Bone marrow (tissue), 2 donors: ENCODE data around the gene KRT27.
A peak's percentile ranks its signal among the peaks of the same experiment; 100 is the strongest.

Experiments used
- DNase-seq, 2 donors: peaks; one replicate each; lab custom pipeline; 2025; lab: John Stamatoyannopoulos, UW

Gene KRT27

GRCh38 chr17:40809721-40810421 is 27.5 kb upstream of the KRT27 start:
- no peak for DNase-seq

- DNase-seq, result no peak
Observed at GRCh38 chr17:40806131-40806530, 23.8 kb upstream of the KRT27 start.

DNA sequence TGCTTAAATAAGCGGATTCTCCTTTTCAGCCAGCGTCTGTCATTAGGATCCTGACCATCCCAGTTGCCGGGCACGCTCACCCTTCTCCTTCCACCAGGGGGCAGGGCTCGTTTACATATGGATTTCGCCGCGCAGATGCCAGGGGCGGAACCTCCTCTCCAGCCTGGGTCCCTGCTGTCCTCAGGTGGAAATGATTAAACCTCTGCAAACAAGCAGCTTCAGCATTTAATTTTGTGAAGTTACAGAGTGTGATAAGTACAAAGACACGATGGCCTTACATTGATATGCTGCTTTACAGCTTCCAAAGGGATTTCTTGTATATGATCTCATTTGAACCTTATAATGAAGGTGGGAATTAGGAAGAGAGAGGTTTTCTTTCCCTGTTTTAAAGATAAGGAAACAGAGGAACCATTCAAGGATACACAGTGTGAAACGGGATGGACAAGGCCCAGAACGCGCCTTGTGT is 21.3 kb upstream of the KRT27 start:
- peak; percentile 14 to 44 for DNase-seq

GRCh38 chr17:40801157-40801556 is 18.8 kb upstream of the KRT27 start:
- no peak for DNase-seq

- DNase-seq, result no peak
Observed at GRCh38 chr17:40800381-40800780, 18.0 kb upstream of the KRT27 start.

DNA sequence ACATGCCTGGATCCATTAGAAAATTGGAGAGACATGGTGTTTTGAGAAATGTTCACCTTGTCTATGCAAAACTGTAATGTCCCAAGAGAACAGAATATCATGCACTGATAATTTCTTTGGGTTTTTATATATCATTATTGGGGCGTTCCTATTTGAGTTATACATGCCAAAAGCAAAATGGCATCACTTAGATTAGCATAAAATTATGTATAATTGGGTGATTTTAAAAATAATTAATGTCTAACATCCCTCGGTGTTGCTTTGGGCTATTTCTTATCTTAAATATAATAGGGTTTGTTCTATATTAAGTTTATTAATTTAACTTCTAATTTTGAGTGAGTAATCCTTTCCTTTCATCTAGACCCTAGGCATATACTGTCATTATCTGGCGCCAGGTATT is 17.5 kb upstream of the KRT27 start, which contains the start of gene KRT28:
TSS of gene KRT28 (minus strand) at position 101 of the 400 bp plus-strand sequence. CDS start at position 35, 66 bp downstream.
- DNase-seq, result no peak

- DNase-seq, result no peak
Observed at GRCh38 chr17:40796846-40797245, 14.5 kb upstream of the KRT27 start.

DNA sequence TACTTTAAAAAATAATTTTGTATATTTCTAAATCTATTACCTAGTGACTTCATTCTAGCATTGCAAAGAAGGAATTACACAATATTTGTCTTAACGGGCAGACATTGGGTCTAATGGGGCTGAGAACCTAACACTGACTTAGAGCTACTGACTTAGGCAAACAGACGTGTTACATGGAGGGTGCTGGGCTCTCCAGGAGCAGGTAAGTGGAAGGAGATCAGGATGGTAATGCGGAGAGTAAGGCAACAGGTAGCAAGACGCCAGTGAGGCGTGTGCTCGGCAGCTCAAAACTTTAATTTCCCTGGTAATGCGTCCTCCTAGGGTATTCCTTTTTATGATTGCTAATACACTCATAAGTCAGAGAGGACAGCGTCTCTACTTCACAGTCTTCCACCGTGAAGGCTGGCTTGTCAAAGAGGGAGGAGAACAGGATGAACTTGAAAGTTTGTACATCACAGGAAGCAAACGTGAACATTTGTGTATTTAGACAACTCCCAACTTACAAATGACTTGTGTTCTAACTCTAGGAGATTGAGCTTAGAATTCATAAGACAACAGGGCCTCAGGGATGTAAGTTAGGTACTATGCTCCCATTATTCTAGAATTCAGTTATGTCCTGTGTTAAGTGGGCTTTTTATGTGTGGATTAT is 12.8 kb upstream of the KRT27 start:
- no peak for DNase-seq

GRCh38 chr17:40794466-40794865 is 12.1 kb upstream of the KRT27 start:
- no peak for DNase-seq

DNA sequence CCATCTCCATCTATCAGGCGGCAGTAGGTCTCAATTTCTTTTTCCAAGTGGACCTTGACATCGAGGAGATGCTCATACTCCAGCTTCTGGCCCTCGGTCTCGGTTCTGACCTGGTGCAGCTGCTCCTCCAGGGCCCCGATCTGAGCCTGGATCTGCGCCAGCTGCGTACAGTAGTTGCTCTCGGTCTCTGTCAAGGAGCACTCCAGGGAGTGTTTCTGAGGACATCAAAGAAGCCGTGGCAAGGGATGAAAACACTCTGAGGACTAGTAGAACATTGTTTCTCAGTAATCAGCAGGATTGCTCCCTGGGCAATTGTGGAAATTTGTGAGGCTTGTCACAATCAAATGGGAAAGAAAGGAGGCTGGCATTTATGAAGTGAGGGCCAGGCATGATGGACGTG is 11.5 kb upstream of the KRT27 start:
- no peak for DNase-seq

DNA sequence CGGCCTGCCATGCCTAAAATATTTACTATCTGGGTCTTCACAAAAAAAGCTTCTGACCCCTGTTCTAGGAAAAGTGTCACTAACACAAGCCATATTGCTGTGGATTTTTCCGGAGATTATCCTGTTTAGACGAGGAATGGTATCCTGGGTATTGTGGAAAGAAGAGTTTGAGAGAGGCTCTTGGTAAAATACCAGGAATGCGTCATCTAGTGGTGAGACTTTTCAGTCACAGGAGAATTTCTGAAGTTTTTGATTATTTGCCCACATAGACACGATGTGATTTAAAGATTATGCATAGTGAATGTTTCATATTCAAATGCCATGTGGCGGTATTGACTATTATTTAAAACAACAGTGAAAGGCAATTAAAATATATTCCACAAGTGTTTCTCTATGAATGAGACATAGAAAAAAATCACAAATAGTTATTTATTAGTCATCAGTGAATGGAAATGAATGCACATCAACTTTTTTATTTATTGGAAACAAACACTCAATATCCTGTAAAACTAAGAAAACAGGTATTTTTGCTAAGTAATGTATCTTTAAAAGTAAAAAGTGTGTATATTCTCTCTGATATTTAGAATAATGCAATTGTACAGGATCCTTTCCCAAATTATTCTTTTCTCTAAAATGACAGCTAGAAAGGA is 9.6 kb upstream of the KRT27 start:
- DNase-seq, result no peak

- DNase-seq, result no peak
Observed at GRCh38 chr17:40791111-40791510, 8.8 kb upstream of the KRT27 start.

- no peak for DNase-seq
Observed at GRCh38 chr17:40779181-40779909, 3.0 kb downstream of the KRT27 start.

GRCh38 chr17:40778461-40778860 is 3.9 kb downstream of the KRT27 start:
- no peak for DNase-seq

DNA sequence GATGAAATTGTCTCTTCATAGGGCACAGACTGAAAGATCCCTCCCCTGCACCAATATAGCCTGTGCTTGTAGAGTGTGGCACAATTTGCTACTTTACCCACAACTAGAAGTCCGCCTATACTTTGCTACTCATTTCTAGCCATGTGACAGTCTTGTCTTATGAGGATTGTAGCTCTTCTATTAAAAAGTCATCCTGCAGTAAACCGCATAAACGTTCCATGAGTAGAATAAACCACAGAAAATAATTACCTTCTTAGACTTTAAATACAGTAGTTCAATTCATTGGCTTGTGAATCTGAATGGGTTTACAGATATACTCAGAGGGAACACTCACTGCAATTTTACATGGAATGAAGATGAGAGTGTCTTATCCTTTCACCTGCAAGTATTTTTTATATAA is 4.4 kb downstream of the KRT27 start:
- no peak for DNase-seq

DNA sequence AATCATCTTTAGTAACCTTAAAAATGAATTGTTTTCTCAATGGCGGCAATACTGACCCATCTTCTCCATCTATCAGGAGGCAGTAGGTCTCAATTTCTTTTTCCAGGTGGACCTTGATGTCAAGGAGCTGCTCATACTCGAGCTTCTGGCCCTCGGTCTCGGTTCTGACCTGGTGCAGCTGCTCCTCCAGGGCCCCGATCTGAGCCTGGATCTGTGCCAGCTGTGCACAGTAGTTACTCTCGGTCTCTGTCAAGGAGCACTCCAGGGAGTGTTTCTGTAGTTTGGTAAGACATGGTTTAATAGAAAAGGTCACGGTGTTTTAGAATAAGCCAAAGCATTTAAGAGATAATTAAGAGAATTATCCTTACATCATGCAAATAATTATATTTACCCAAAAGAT is 4.9 kb downstream of the KRT27 start:
- DNase-seq, result no peak

GRCh38 chr17:40775945-40776344 is 6.4 kb downstream of the KRT27 start:
- no peak for DNase-seq

DNA sequence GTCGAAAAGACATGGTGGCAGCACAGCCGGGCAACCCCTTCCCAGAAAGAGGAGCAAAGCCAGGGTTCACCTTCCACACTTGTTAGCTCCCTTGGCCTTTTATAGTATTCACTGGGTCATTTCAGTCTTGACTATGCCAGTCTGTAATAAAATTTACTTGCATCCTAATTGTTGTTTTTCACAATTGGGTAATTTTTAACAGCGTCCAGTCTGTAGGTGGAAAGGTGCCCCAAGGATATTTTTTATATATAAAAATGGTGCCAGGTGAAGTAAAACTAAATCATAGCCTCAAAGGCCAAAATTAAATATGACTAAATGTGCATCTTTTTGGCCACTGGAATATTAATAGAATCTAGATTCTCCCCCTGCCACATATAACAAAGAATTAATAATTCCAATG is 10.2 kb downstream of the KRT27 start, which contains the start of gene KRT26:
TSS of gene KRT26 (minus strand) at position 101 of the 400 bp plus-strand sequence. CDS start at position 13, 88 bp downstream.
- DNase-seq, result no peak

DNA sequence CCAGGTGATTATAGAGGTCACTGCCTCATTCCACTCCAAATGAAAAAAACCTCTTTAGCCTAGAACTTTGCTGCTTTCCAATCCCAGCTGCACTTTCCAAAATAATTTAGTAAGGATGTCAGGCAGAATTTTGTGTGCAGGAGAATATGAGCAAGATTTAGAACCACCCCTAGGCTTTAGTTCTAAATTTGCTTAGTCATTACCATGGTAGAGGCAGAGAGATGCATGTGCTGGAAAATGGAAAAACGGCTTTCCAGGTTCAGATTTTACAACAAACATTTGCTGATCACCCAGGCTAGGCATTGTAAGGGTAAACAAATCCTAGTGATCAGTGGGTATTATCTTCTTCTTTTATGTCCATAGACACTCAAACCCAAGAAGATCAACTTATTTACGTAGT is 16.7 kb downstream of the KRT27 start:
- no peak for DNase-seq

- DNase-seq, result no peak
Observed at GRCh38 chr17:40763752-40764151, 18.6 kb downstream of the KRT27 start.

DNA sequence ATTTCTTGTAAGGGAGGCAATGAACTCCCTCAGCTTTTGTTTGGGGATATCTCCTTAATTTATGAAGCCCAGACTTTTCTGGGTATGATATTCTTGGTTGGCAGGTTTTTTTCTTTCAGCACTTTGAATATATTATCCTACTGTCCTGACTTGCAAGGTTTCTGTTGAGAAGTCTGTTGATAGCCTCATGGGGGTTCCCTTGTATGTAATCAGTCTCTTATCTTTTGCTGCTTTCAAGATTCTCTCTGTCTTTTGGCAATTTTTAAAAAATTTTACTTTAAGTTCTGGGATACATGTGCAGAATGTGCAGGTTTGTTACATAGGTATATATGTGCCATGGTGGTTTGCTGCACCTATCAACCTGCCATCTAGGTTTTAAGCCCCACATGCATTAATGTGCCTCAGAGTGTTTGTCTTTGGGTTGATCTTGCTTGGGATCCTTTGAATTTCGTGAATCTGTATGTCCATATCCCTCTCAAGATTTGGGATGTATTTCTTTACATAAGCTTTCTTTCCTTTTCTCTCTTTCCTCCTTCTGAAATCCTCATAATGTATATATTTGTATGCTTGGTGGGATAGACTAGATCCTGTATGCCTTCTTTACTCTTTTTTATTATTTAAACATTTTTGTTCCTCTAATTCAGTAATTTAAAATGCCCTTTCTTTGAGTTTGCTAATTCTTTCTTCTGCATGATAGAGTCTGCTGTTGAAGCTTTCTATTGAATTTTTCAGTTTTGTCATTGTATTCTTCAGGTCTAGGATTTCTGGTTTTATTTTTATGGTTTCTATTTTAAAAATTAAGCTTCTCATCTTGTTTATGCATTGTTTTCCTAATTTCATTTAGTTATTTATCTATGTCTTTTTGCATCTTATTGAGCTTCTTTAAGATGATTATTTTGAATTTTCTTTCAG is 22.0 kb downstream of the KRT27 start:
- DNase-seq, result no peak
